GM23338 (cell line): Measurements from ENCODE around the gene DNAH8. TPM values are rescaled to one million over a fixed set of nuclear protein-coding genes. Genes with fewer than 3 reads are reported as not detected.

Experiments used
- ATAC-seq: fragments of 200-7000 bp; cut with Tn5 transposase; 3 replicates; pipeline ENCODE4 v1.9.1; 2020
- DNase-seq: peaks from one replicate; pipeline ENCODE4 v3.0.0-alpha.2; 2015; ENCODE audit warnings: low spot score
- H2AFZ ChIP-seq: fragments of 200-600 bp; sonication (generic); 2 replicates; pipeline ENCODE4 v1.8.0; 2016; ENCODE audit warnings: antibody characterized with exemption, mild to moderate bottlenecking, moderate library complexity
- H3F3A ChIP-seq: fragments of 200-600 bp; sonication (generic); replicated peaks from 2 replicates; pipeline ENCODE4 v1.8.0; 2017; ENCODE audit warnings: antibody characterized with exemption, mixed run types, low read depth
- H3K27ac ChIP-seq: fragments of 200-600 bp; sonication (generic); 2 replicates; pipeline ENCODE4 v1.6.1; 2016; ENCODE audit warnings: low read depth
- H3K27me3 ChIP-seq: fragments of 200-600 bp; sonication (generic); 2 replicates; pipeline ENCODE4 v1.8.0; 2016; ENCODE audit warnings: mild to moderate bottlenecking, mixed run types, moderate library complexity; ENCODE audit not compliant: insufficient read depth
- H3K36me3 ChIP-seq: fragments of 200-600 bp; sonication (generic); 2 replicates; pipeline ENCODE4 v1.8.0; 2016; ENCODE audit warnings: mild to moderate bottlenecking; ENCODE audit not compliant: insufficient read depth
- H3K4me1 ChIP-seq: fragments of 200-600 bp; sonication (generic); 2 replicates; pipeline ENCODE4 v1.8.0; 2016; ENCODE audit warnings: mild to moderate bottlenecking, moderate library complexity; ENCODE audit not compliant: insufficient read depth
- H3K4me2 ChIP-seq: fragments of 200-600 bp; sonication (generic); 2 replicates; pipeline ENCODE4 v1.7.1; 2017; ENCODE audit warnings: mixed run types
- H3K4me3 ChIP-seq: fragments of 200-600 bp; sonication (generic); 2 replicates; pipeline ENCODE4 v1.6.1; 2016; ENCODE audit warnings: mixed run types
- H3K79me2 ChIP-seq: fragments of 200-600 bp; sonication (generic); replicated peaks from 2 replicates; pipeline ENCODE4 v1.8.0; 2017; ENCODE audit warnings: mild to moderate bottlenecking; ENCODE audit not compliant: insufficient read depth
- H3K9me2 ChIP-seq: fragments of 200-600 bp; sonication (generic); 2 replicates; pipeline ENCODE4 v1.8.0; 2017; ENCODE audit not compliant: insufficient read depth
- H4K20me1 ChIP-seq: fragments of 200-600 bp; sonication (generic); replicated peaks from 2 replicates; pipeline ENCODE4 v1.8.0; 2017; ENCODE audit warnings: mild to moderate bottlenecking; ENCODE audit not compliant: insufficient read depth
- H3K27ac Mint-ChIP-seq: 2 replicates; pipeline ENCODE4 v1.8.0; 2020; ENCODE audit warnings: inconsistent platforms, mild to moderate bottlenecking, moderate library complexity, mixed read lengths
- H3K27me3 Mint-ChIP-seq: 3 replicates; pipeline ENCODE4 v1.8.0; 2022; ENCODE audit warnings: low read depth, mild to moderate bottlenecking, moderate library complexity, mixed read lengths, inconsistent platforms; ENCODE audit not compliant: insufficient read depth, poor library complexity
- H3K36me3 Mint-ChIP-seq: 3 replicates; pipeline ENCODE4 v1.8.0; 2021; ENCODE audit warnings: low read depth, mild to moderate bottlenecking, inconsistent platforms, moderate library complexity, mixed read lengths
- H3K4me1 Mint-ChIP-seq: 3 replicates; pipeline ENCODE4 v1.8.0; 2020; ENCODE audit warnings: mild to moderate bottlenecking, inconsistent platforms, mixed read lengths
- H3K4me3 Mint-ChIP-seq: 3 replicates; pipeline ENCODE4 v1.8.0; 2021; ENCODE audit warnings: moderate library complexity, mild to moderate bottlenecking, inconsistent platforms, mixed read lengths
- H3K9me3 Mint-ChIP-seq: 3 replicates; pipeline ENCODE4 v1.8.0; 2020; ENCODE audit warnings: moderate library complexity, mild to moderate bottlenecking, inconsistent platforms, mixed read lengths
- CREB1 ChIP-seq: fragments of 250-450 bp; sonication (Bioruptor Pico); IDR thresholded peaks from 2 replicates; pipeline ENCODE4 v1.5.0; 2020; ENCODE audit warnings: low read depth, mild to moderate bottlenecking, moderate library complexity
- CTCF ChIP-seq, 2 experiments: fragments of 200-600 bp in 1 of 2; sonication (generic) in 1 of 2; conservative IDR thresholded peaks; 2 replicates each; pipeline versions ENCODE4 v1.5.1 to v1.6.1; 2016 to 2017; ENCODE audit warnings: antibody characterized with exemption in 2 of 2, low read depth in 2 of 2, mild to moderate bottlenecking in 2 of 2, moderate library complexity in 1 of 2
- ETS1 ChIP-seq: IDR thresholded peaks from 2 replicates; pipeline ENCODE4 v1.6.1; 2016; ENCODE audit warnings: antibody characterized with exemption
- EZH2 ChIP-seq: fragments of 200-600 bp; sonication (generic); IDR thresholded peaks from one replicate; pipeline ENCODE4 v1.8.0; 2017; ENCODE audit warnings: antibody characterized with exemption, mild to moderate bottlenecking, low read depth; ENCODE audit not compliant: unreplicated experiment
- EZH2phosphoT487 ChIP-seq: fragments of 200-600 bp; sonication (generic); IDR thresholded peaks from one replicate; pipeline ENCODE4 v1.8.1; 2018; ENCODE audit warnings: antibody characterized with exemption; ENCODE audit not compliant: unreplicated experiment
- JUNB ChIP-seq: IDR thresholded peaks from one replicate; pipeline ENCODE4 v1.6.1; 2016; ENCODE audit warnings: antibody characterized with exemption; ENCODE audit not compliant: unreplicated experiment
- NANOG ChIP-seq: IDR thresholded peaks from 2 replicates; pipeline ENCODE4 v1.6.1; 2016; ENCODE audit warnings: antibody characterized with exemption, borderline replicate concordance
- POLR2AphosphoS5 ChIP-seq: IDR thresholded peaks from 2 replicates; pipeline ENCODE4 v1.6.1; 2016; ENCODE audit warnings: antibody characterized with exemption, low read depth
- REST ChIP-seq: IDR thresholded peaks from one replicate; pipeline ENCODE4 v1.6.1; 2018; ENCODE audit warnings: antibody characterized with exemption; ENCODE audit not compliant: unreplicated experiment
- STAT1 ChIP-seq: IDR thresholded peaks from one replicate; pipeline ENCODE4 v1.6.1; 2016; ENCODE audit warnings: antibody characterized with exemption; ENCODE audit not compliant: unreplicated experiment
- ZNF114 ChIP-seq: fragments of 250-450 bp; sonication (Bioruptor Pico); IDR thresholded peaks from 2 replicates; pipeline ENCODE4 v1.5.0; 2020; ENCODE audit warnings: mild to moderate bottlenecking, moderate library complexity
- ZNF331 ChIP-seq: fragments of 250-450 bp; sonication (Bioruptor Pico); IDR thresholded peaks from 2 replicates; pipeline ENCODE4 v1.5.0; 2020; ENCODE audit warnings: low read depth, mild to moderate bottlenecking, moderate library complexity
- ZNF462 ChIP-seq: fragments of 250-450 bp; sonication (Bioruptor Pico); IDR thresholded peaks from 2 replicates; pipeline ENCODE4 v1.5.0; 2020; ENCODE audit warnings: mild to moderate bottlenecking, moderate library complexity
- polyA plus RNA-seq: library from polyadenylated mRNA; unstranded; fragments of >200 nt; fragmentation: Nextera tagmentation; extraction: Ambion mirVana; gene quantifications from 2 replicates; pipeline ENCODE4 v1.2.1, GENCODE V29; 2016
- total RNA-seq: library from RNA; depleted of rRNA; stranded (reverse); fragments of >200 nt; shearing (Covaris generic); gene quantifications from 2 replicates; pipeline ENCODE4 v1.2.3, GENCODE V29; 2014

DNAH8 gene
- total and polyA plus RNA-seq, 2 experiments from 2014 or later = 0.02 TPM; not detected in 1

- H3F3A ChIP-seq = no peaks in the 10 kb centered on the region
- H3K79me2 ChIP-seq = no peaks in the 10 kb centered on the region
- no peak overlapping the region for H3K27ac ChIP-seq
- Mint-ChIP-seq H3K4me3 (no peak overlapping the region), H3K27me3 (no peaks in the 10 kb centered on the region), H3K36me3 (peaks cover 2% of the 10 kb centered on the region), H3K9me3 (no peaks in the 10 kb centered on the region), H3K27ac (no peak overlapping the region), H3K4me1 (peaks cover 11% of the 10 kb centered on the region)
- DNase-seq = no peak
- peaks cover 7% of the 10 kb centered on the region for H3K4me1 ChIP-seq
- no peaks in the 10 kb centered on the region for H3K27me3 ChIP-seq
- no peak overlapping the region for H2AFZ ChIP-seq
- no peak overlapping the region for H3K4me3 ChIP-seq
- ATAC-seq = no peak
- no peaks in the 10 kb centered on the region; the same call in 1 of the 2 replicates for H3K36me3 ChIP-seq
- no peaks in the 10 kb centered on the region for H4K20me1 ChIP-seq
- no peak overlapping the region for H3K4me2 ChIP-seq
- TF ChIP-seq NANOG (no peak), STAT1 (no peak), JUNB (no peak), CTCF (conservative IDR thresholded peaks at IDR 0.05; ENCODE audit: low read depth in 2 of 2) (no peak), REST (no peak), CREB1 (no peak), ZNF462 (CRISPR knock-in tag) (no peak), EZH2 (no peak), ETS1 (no peak), POLR2AphosphoS5 (no peak), ZNF114 (CRISPR knock-in tag) (no peak), ZNF331 (no peak), EZH2phosphoT487 (no peak)
- H3K9me2 ChIP-seq = no peaks in the 10 kb centered on the region
These were observed 353.3 kb downstream of the DNAH8 start for GRCh38 chr6:39068391-39068790.
